Heart left ventricle (tissue), 16 donors: Measurements from ENCODE around the gene MYO1G. TPM values are rescaled to one million over a fixed set of nuclear protein-coding genes. Genes with fewer than 3 reads are reported as not detected.

ENCODE experiments used
- ATAC-seq, 4 donors: fragments of 200-7000 bp; cut with Tn5 transposase; one replicate each; pipeline ENCODE4 v1.9.1; 2020 to 2022; ENCODE audit warnings: moderate library complexity in 4 of 4, mild to moderate bottlenecking in 3 of 4, moderate number of reproducible peaks in 1 of 4
- DNase-seq, 5 donors: peaks; one replicate each; pipeline ENCODE4 v3.0.0-alpha.2; 2020
- H3K27ac ChIP-seq, 12 donors: fragments of 200-600 bp; sonication (generic) in 4 of 12; one replicate each; pipeline versions ENCODE4 v1.5.0 to v1.8.0; 2016 to 2022; ENCODE audit warnings: mild to moderate bottlenecking in 2 of 12
- H3K27me3 ChIP-seq, 9 donors: fragments of 200-600 bp; sonication (generic) in 2 of 9; one replicate each; pipeline versions ENCODE4 v1.5.1 to v1.8.0; 2016 to 2022; ENCODE audit warnings: mild to moderate bottlenecking in 3 of 9
- H3K36me3 ChIP-seq, 9 donors: fragments of 200-600 bp; sonication (generic) in 2 of 9; one replicate each; pipeline versions ENCODE4 v1.5.0 to v1.8.0; 2018 to 2022; ENCODE audit warnings: mild to moderate bottlenecking in 2 of 9
- H3K4me1 ChIP-seq, 12 donors: fragments of 200-600 bp; sonication (generic) in 4 of 12; one replicate each; pipeline versions ENCODE4 v1.5.0 to v1.8.0; 2016 to 2022; ENCODE audit warnings: mild to moderate bottlenecking in 3 of 12
- H3K4me3 ChIP-seq, 12 donors: fragments of 200-600 bp; sonication (generic) in 4 of 12; one replicate each; pipeline versions ENCODE4 v1.5.0 to v1.8.0; 2017 to 2022; ENCODE audit warnings: mild to moderate bottlenecking in 9 of 12, moderate library complexity in 4 of 12
- H3K9me3 ChIP-seq, 12 donors: fragments of 200-600 bp; sonication (generic) in 4 of 12; one replicate each; pipeline versions ENCODE4 v1.5.0 to v1.8.0; 2016 to 2022; ENCODE audit warnings: mild to moderate bottlenecking in 1 of 12
- CTCF ChIP-seq, 12 donors: fragments of 200-600 bp; sonication (generic) in 4 of 12; IDR thresholded peaks; one replicate each; pipeline versions ENCODE4 v1.5.0 to v1.8.0; 2018 to 2022; ENCODE audit warnings: antibody characterized with exemption in 12 of 12, mild to moderate bottlenecking in 5 of 12
- POLR2A ChIP-seq, 2 donors: fragments of 450-650 bp; IDR thresholded peaks; one replicate each; pipeline ENCODE4 v1.6.1; 2017; ENCODE audit warnings: antibody characterized with exemption in 2 of 2, mild to moderate bottlenecking in 2 of 2, moderate library complexity in 2 of 2
- WGBS, 4 donors: extraction: QIAGEN DNeasy Blood & Tissue Kit in 2 of 4; methylation state at CpG; one replicate each; pipeline versions ENCODE4 v1.1.5 to v1.1.7; 2013 to 2018; 5-methylcytosine and 5-hydroxymethylcytosine counted together
- intact Hi-C, 10 donors: fragments of 100-400 bp; cut with DNase I; formaldehyde crosslinking; loops; one replicate each; pipeline versions ENCODE4 v1.11.1 to v1.14.2; 2022
- polyA plus RNA-seq, 2 donors: library from polyadenylated mRNA; stranded (reverse); fragments of 200-250 nt; gene quantifications; one replicate each; pipeline ENCODE4 v1.2.3, GENCODE V29; 2013
- total RNA-seq, 9 donors: library from RNA; depleted of rRNA in 2 of 9; stranded (reverse); fragments of >200 nt in 2 of 9; fragmentation: NEBNext Ultra II Directional in 3 of 9; extraction: Animal tissue kit (Norgen Biotek cat#: 25700) in 3 of 9; gene quantifications; one replicate each; pipeline versions ENCODE4 v1.1.0 to v1.2.4, GENCODE V29; 2016 to 2023
- donor health status: ischemic (EF 13 %, LVEDD 7.1; RV severe dilation, severe dysfunction).
- donor health status: healthy with polysubstance abuse.
- donor health status: DM: no; HTN: yes; CAD: no.
- donor health status: DM: no; HTN: no; CAD: no.
- donor health status: ischemic (EF 25% LVEDD 6.9; RV normal size, moderate dysfunction).
- donor health status: ischemic (EF 25% LVEDD 5.7; RV mildly dilated, moderate dysfunction).
- donor health status: healthy.
- donor health status: DM: yes; HTN: yes; CAD: no.
- donor health status: ischemic (EF 35%, LVEDD 5.7; RV mildly dilated, moderate dysfunction).
- donor health status: nonischemic (EF 11% LVEDD 7.7; RV severe dilation, severe dysfunction).
- donor health status: DM: yes; HTN: yes; CAD: no.
- donor health status: PGD.
- donor health status: ischemic (EF 29% LVEDD 5.4; RV normal size, mild dysfunction).
- donor health status: nonischemic (EF 23%, LVEDD 6.1; RV moderate dilation, normal function).

The MYO1G gene
- total and polyA plus RNA-seq, 11 donors: 0.13 to 19.0 (median 0.79) TPM

- ATAC-seq (no peak), DNase-seq (no peak)
- peaks cover 0 to 6% (median 0%) of the 10 kb centered on the region in 12 donors for H3K4me1 ChIP-seq
- intact Hi-C loops: loop anchor here in 7 of 10 donors (5.0 to 10.0 kb wide), 4 partner anchors 141 to 303 kb away; partner anchors contain the start of gene TBRG4 (in 1 of the 7)
- H3K9me3 ChIP-seq: no peaks in the 10 kb centered on the region
- 79 to 88% (median 86%) methylated on average over 9 to 10 of the region's 10 CpGs for WGBS, 4 donors
- no peak for TF ChIP-seq CTCF (IDR thresholded peaks at IDR 0.05)
- no peak for TF ChIP-seq POLR2A (IDR thresholded peaks at IDR 0.05)
- H3K27ac ChIP-seq: no peak overlapping the region
- H3K4me3 ChIP-seq: no peak overlapping the region
- H3K27me3 ChIP-seq: no peaks in the 10 kb centered on the region
- H3K36me3 ChIP-seq: peaks cover 0 to 77% (median 0%) of the 10 kb centered on the region in 9 donors
These were observed 7.5 kb downstream of the MYO1G start for GRCh38 chr7:44971188-44971901.

GRCh38 chr7:44970523-44971051 lies 8.2 kb downstream of the MYO1G start:
- TF ChIP-seq CTCF (IDR thresholded peaks at IDR 0.05): no peak
- TF ChIP-seq POLR2A (IDR thresholded peaks at IDR 0.05): no peak
- ATAC-seq (no peak), DNase-seq (no peak)
- 84 to 90% (median 87%) methylated on average over 15 to 18 of the region's 18 CpGs for WGBS, 4 donors
- intact Hi-C loops: loop anchor here in 7 of 10 donors (5.0 to 10.0 kb wide), 4 partner anchors 142 to 304 kb away; partner anchors contain the start of gene TBRG4 (in 1 of the 7)
- H3K4me1 ChIP-seq: peaks cover 0 to 4% (median 0%) of the 10 kb centered on the region in 12 donors
- peaks cover 0 to 77% (median 0%) of the 10 kb centered on the region in 9 donors for H3K36me3 ChIP-seq
- no peak overlapping the region for H3K27ac ChIP-seq
- no peak overlapping the region for H3K4me3 ChIP-seq
- H3K9me3 ChIP-seq: no peaks in the 10 kb centered on the region
- H3K27me3 ChIP-seq: no peaks in the 10 kb centered on the region

GRCh38 chr7:44969701-44970522 lies 8.9 kb downstream of the MYO1G start:
- no peak for DNase-seq
- WGBS, 4 donors: 78 to 93% (median 84%) methylated on average over 13 to 21 of the region's 21 CpGs
- no peaks in the 10 kb centered on the region for H3K9me3 ChIP-seq
- H3K4me3 ChIP-seq: no peak overlapping the region
- peaks cover 0 to 4% (median 0%) of the 10 kb centered on the region in 12 donors for H3K4me1 ChIP-seq
- no peak for ATAC-seq
- no peaks in the 10 kb centered on the region for H3K27me3 ChIP-seq
- H3K36me3 ChIP-seq: peaks cover 0 to 75% (median 0%) of the 10 kb centered on the region in 9 donors
- intact Hi-C loops: loop anchor here in 7 of 10 donors (5.0 to 10.0 kb wide), 5 partner anchors 142 to 305 kb away; partner anchors contain the start of gene TBRG4 (in 1 of the 7)
- no peak overlapping the region for H3K27ac ChIP-seq
- TF ChIP-seq POLR2A (IDR thresholded peaks at IDR 0.05) (no peak), CTCF (IDR thresholded peaks at IDR 0.05) (no peak)
